Retina (tissue), 1 donor: ENCODE measurements around the gene GALNT14.

ENCODE experiments used
- DNase-seq: peaks from one replicate; pipeline ENCODE4 v3.0.0-alpha.2; 2016

Gene GALNT14

GRCh38 chr2:30880516-30880915 is 257.7 kb downstream of the GALNT14 start:
- no peak for DNase-seq

GRCh38 chr2:30877833-30878232 is 260.4 kb downstream of the GALNT14 start:
- DNase-seq, result no peak

- DNase-seq, result no peak
These were observed 265.4 kb downstream of the GALNT14 start for GRCh38 chr2:30872797-30873196.

GRCh38 chr2:30871980-30872789 is 266.1 kb downstream of the GALNT14 start:
- no peak for DNase-seq

GRCh38 chr2:30871440-30871839 is 266.8 kb downstream of the GALNT14 start:
- DNase-seq, result no peak

- no peak for DNase-seq
These were observed 268.3 kb downstream of the GALNT14 start for GRCh38 chr2:30869988-30870387.

GRCh38 chr2:30867385-30867784 is 270.9 kb downstream of the GALNT14 start:
- no peak for DNase-seq

GRCh38 chr2:30866974-30867373 is 271.3 kb downstream of the GALNT14 start:
- DNase-seq, result no peak

GRCh38 chr2:30865892-30866681 is 272.2 kb downstream of the GALNT14 start:
- no peak for DNase-seq

- DNase-seq, result no peak
These were observed 273.0 kb downstream of the GALNT14 start for GRCh38 chr2:30865243-30865642.

- peak; percentile 39 for DNase-seq
These were observed 276.1 kb downstream of the GALNT14 start for GRCh38 chr2:30862054-30862651.

- no peak for DNase-seq
These were observed 277.5 kb downstream of the GALNT14 start for GRCh38 chr2:30860726-30861125.
